Liver (tissue), 9 donors: ENCODE measurements around the gene TDRD9. TPM values are rescaled to one million over a fixed set of nuclear protein-coding genes. Genes with fewer than 3 reads are reported as not detected.

ENCODE experiments used
- DNase-seq: peaks from one replicate; pipeline ENCODE4 v3.0.0-alpha.2; 2017; ENCODE audit warnings: low spot score
- H3K27ac ChIP-seq, 2 donors: one replicate each; pipeline ENCODE4 v1.7.0; 2013; ENCODE audit warnings: inconsistent platforms in 2 of 2, low read length in 2 of 2, control low read depth in 1 of 2, low read depth in 1 of 2, mild to moderate bottlenecking in 1 of 2
- H3K27me3 ChIP-seq, 4 donors: one replicate each; pipeline versions ENCODE4 v1.6.1 to v1.7.0; 2013; ENCODE audit warnings: low read length in 3 of 4, inconsistent platforms in 1 of 4, mild to moderate bottlenecking in 1 of 4, moderate library complexity in 1 of 4; ENCODE audit not compliant: control insufficient read depth in 4 of 4, insufficient read depth in 4 of 4
- H3K36me3 ChIP-seq, 4 donors: one replicate each; pipeline versions ENCODE4 v1.6.1 to v1.7.0; 2013; ENCODE audit warnings: low read length in 3 of 4, mild to moderate bottlenecking in 3 of 4, low read depth in 1 of 4, moderate library complexity in 1 of 4; ENCODE audit not compliant: control insufficient read depth in 4 of 4, insufficient read depth in 3 of 4
- H3K4me1 ChIP-seq, 4 donors: one replicate each; pipeline versions ENCODE4 v1.6.1 to v1.7.0; 2013; ENCODE audit warnings: low read length in 3 of 4, mild to moderate bottlenecking in 3 of 4, moderate library complexity in 1 of 4; ENCODE audit not compliant: control insufficient read depth in 4 of 4, insufficient read depth in 4 of 4
- H3K4me3 ChIP-seq, 3 donors: one replicate each; pipeline versions ENCODE4 v1.6.1 to v1.7.0; 2013; ENCODE audit warnings: low read length in 3 of 3, control low read depth in 1 of 3, low read depth in 1 of 3, mild to moderate bottlenecking in 1 of 3
- H3K9ac ChIP-seq, 2 donors: one replicate each; pipeline ENCODE4 v1.7.0; 2013; ENCODE audit warnings: low read length in 2 of 2, mild to moderate bottlenecking in 2 of 2, moderate library complexity in 2 of 2, control low read depth in 1 of 2, low read depth in 1 of 2
- H3K9me3 ChIP-seq, 4 donors: one replicate each; pipeline versions ENCODE4 v1.6.1 to v1.7.0; 2013; ENCODE audit warnings: low read length in 3 of 4; ENCODE audit not compliant: control insufficient read depth in 4 of 4
- ATF3 ChIP-seq: IDR thresholded peaks from 2 replicates; pipeline ENCODE4 v1.6.1; 2016; ENCODE audit warnings: antibody characterized with exemption
- EGR1 ChIP-seq, 2 donors: IDR thresholded peaks; 2 replicates each; pipeline ENCODE4 v1.6.1; 2016 to 2018; ENCODE audit warnings: antibody characterized with exemption in 2 of 2, low read depth in 2 of 2
- FOXA1 ChIP-seq: IDR thresholded peaks from 2 replicates; pipeline ENCODE4 v1.6.1; 2016; ENCODE audit warnings: antibody characterized with exemption
- GABPA ChIP-seq, 2 donors: IDR thresholded peaks in 1 of 2; conservative IDR thresholded peaks in 1 of 2; 2 replicates each; pipeline ENCODE4 v1.6.1; 2016; ENCODE audit warnings: antibody characterized with exemption in 2 of 2, mild to moderate bottlenecking in 1 of 2, moderate library complexity in 1 of 2
- HNF4A ChIP-seq, 2 donors: conservative IDR thresholded peaks; 2 replicates each; pipeline ENCODE4 v1.6.1; 2016; ENCODE audit warnings: antibody characterized with exemption in 2 of 2, mild to moderate bottlenecking in 2 of 2
- JUND ChIP-seq, 2 donors: IDR thresholded peaks; 2 replicates each; pipeline ENCODE4 v1.6.1; 2016; ENCODE audit warnings: antibody characterized with exemption in 2 of 2
- MAX ChIP-seq: IDR thresholded peaks from 2 replicates; pipeline ENCODE4 v1.6.1; 2016; ENCODE audit warnings: antibody characterized with exemption
- NR2F2 ChIP-seq: IDR thresholded peaks from 2 replicates; pipeline ENCODE4 v1.6.1; 2016; ENCODE audit warnings: antibody characterized with exemption
- RAD21 ChIP-seq, 2 donors: IDR thresholded peaks; 2 replicates each; pipeline ENCODE4 v1.6.1; 2016; ENCODE audit warnings: antibody characterized with exemption in 2 of 2, mild to moderate bottlenecking in 2 of 2
- SP1 ChIP-seq: IDR thresholded peaks from 2 replicates; pipeline ENCODE4 v1.6.1; 2018; ENCODE audit warnings: antibody characterized with exemption, mild to moderate bottlenecking
- YY1 ChIP-seq: IDR thresholded peaks from 2 replicates; pipeline ENCODE4 v1.6.1; 2016; ENCODE audit warnings: antibody characterized with exemption, mild to moderate bottlenecking
- WGBS: extraction: QIAGEN DNeasy Blood & Tissue Kit; methylation state at CpG from one replicate; pipeline ENCODE4 v1.1.7; 2013; 5-methylcytosine and 5-hydroxymethylcytosine counted together
- polyA plus RNA-seq, 2 donors: library from polyadenylated mRNA; stranded (reverse) in 1 of 2; unstranded in 1 of 2; fragments of 200-250 nt in 1 of 2; fragments of >200 nt in 1 of 2; fragmentation: Nextera tagmentation in 1 of 2; extraction: Ambion mirVana in 1 of 2; gene quantifications; one replicate each; pipeline versions ENCODE4 v1.2.1 to v1.2.3, GENCODE V29; 2013 to 2015
- total RNA-seq, 2 donors: library from RNA; depleted of rRNA; stranded (reverse); fragments of >200 nt; gene quantifications; one replicate each; pipeline ENCODE4 v1.2.3, GENCODE V29; 2014
- TF ChIP-seq, protein P1 (sequence below): IDR thresholded peaks from 2 replicates; pipeline ENCODE4 v1.6.1; 2016; ENCODE audit warnings: antibody characterized with exemption, mild to moderate bottlenecking
- TF ChIP-seq, protein P2 (sequence below): IDR thresholded peaks from 2 replicates; pipeline ENCODE4 v1.6.1; 2016; ENCODE audit warnings: antibody characterized with exemption
- donor health status: healthy.
- donor health status: healthy.
- donor health status: healthy.
- donor health status: healthy.
- donor health status: healthy.

Gene TDRD9
- total and polyA plus RNA-seq, 4 donors = 0.12 to 1.0 (median 0.46) TPM

GRCh38 chr14:104072586-104072985, 144.3 kb downstream of the TDRD9 start:
- Histone ChIP-seq H3K27ac (no peak overlapping the region), H3K4me1 (no peaks in the 10 kb centered on the region), H3K4me3 (no peak overlapping the region), H3K9ac (no peak overlapping the region), H3K9me3 (peaks cover 0 to 5% (median 2%) of the 10 kb centered on the region in 4 donors), H3K36me3 (no peaks in the 10 kb centered on the region), H3K27me3 (no peaks in the 10 kb centered on the region)
- 81% methylated on average over 3 of the region's 3 CpGs for WGBS
- DNase-seq = no peak
- TF ChIP-seq ATF3 = no peak
- TF ChIP-seq FOXA1 = no peak
- TF ChIP-seq JUND (IDR thresholded peaks at IDR 0.05) = no peak
- no peak for TF ChIP-seq SP1
- no peak for TF ChIP-seq GABPA (IDR thresholded peaks at IDR 0.05 in 1 of 2, conservative IDR thresholded peaks at IDR 0.05 in 1 of 2)
- TF ChIP-seq, protein P1, sequence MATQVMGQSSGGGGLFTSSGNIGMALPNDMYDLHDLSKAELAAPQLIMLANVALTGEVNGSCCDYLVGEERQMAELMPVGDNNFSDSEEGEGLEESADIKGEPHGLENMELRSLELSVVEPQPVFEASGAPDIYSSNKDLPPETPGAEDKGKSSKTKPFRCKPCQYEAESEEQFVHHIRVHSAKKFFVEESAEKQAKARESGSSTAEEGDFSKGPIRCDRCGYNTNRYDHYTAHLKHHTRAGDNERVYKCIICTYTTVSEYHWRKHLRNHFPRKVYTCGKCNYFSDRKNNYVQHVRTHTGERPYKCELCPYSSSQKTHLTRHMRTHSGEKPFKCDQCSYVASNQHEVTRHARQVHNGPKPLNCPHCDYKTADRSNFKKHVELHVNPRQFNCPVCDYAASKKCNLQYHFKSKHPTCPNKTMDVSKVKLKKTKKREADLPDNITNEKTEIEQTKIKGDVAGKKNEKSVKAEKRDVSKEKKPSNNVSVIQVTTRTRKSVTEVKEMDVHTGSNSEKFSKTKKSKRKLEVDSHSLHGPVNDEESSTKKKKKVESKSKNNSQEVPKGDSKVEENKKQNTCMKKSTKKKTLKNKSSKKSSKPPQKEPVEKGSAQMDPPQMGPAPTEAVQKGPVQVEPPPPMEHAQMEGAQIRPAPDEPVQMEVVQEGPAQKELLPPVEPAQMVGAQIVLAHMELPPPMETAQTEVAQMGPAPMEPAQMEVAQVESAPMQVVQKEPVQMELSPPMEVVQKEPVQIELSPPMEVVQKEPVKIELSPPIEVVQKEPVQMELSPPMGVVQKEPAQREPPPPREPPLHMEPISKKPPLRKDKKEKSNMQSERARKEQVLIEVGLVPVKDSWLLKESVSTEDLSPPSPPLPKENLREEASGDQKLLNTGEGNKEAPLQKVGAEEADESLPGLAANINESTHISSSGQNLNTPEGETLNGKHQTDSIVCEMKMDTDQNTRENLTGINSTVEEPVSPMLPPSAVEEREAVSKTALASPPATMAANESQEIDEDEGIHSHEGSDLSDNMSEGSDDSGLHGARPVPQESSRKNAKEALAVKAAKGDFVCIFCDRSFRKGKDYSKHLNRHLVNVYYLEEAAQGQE = no peak
- TF ChIP-seq RAD21 (IDR thresholded peaks at IDR 0.05) = no peak
- no peak for TF ChIP-seq MAX
- no peak for TF ChIP-seq YY1
- TF ChIP-seq, protein P2, sequence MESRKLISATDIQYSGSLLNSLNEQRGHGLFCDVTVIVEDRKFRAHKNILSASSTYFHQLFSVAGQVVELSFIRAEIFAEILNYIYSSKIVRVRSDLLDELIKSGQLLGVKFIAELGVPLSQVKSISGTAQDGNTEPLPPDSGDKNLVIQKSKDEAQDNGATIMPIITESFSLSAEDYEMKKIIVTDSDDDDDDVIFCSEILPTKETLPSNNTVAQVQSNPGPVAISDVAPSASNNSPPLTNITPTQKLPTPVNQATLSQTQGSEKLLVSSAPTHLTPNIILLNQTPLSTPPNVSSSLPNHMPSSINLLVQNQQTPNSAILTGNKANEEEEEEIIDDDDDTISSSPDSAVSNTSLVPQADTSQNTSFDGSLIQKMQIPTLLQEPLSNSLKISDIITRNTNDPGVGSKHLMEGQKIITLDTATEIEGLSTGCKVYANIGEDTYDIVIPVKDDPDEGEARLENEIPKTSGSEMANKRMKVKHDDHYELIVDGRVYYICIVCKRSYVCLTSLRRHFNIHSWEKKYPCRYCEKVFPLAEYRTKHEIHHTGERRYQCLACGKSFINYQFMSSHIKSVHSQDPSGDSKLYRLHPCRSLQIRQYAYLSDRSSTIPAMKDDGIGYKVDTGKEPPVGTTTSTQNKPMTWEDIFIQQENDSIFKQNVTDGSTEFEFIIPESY = no peak
- TF ChIP-seq NR2F2 = no peak

DNA sequence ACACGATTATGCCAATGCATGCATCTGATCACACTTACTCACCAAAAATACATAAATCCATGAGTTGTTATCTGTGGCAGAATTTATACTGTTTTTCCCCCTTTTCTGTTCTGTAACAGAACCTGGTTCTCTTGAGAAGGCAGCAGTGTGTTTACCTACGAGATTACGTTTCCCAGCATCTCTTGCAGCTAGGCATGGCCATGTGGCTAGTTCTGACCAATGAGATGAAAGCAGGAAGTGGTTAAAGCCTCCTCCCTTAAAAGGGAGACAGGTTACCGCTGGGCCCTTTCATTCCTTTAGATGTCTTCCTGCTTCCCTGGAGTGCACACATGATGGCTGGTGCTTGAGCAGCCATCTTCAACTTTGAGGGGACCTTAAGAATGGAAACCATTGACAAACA, 145.5 kb downstream of the TDRD9 start:
- Histone ChIP-seq H3K4me1 (no peaks in the 10 kb centered on the region), H3K27me3 (no peaks in the 10 kb centered on the region)
- WGBS = 67% methylated on average over 4 of the region's 4 CpGs

More for the DNA sequence above, 145.5 kb downstream of the TDRD9 start:
- no peak overlapping the region for H3K27ac ChIP-seq
- no peak overlapping the region for H3K9ac ChIP-seq
- TF ChIP-seq EGR1 (IDR thresholded peaks at IDR 0.05; ENCODE audit: low read depth in 2 of 2) = no peak
- TF ChIP-seq FOXA1 = no peak
- TF ChIP-seq HNF4A (conservative IDR thresholded peaks at IDR 0.05) = no peak
- no peak for TF ChIP-seq YY1
- H3K4me3 ChIP-seq = no peak overlapping the region
- no peak for DNase-seq
- H3K36me3 ChIP-seq = no peaks in the 10 kb centered on the region
- H3K9me3 ChIP-seq = peaks cover 0 to 5% (median 2%) of the 10 kb centered on the region in 4 donors
